Amniotic epithelial cell (primary cell): ENCODE data around the gene RERE.
"Not testable (repeated sequence)": the region's sequence is repeated elsewhere in the genome, so short reads cannot be mapped to it uniquely, and the experiment has no call there.

Source experiments
- DNase-seq: peaks from one replicate; pipeline ENCODE4 v3.0.0-alpha.2; 2010; ENCODE audit warnings: low read depth

The RERE gene

GRCh38 chr1:8797216-8797615, 20.2 kb downstream of the RERE start:
- DNase-seq, result peak; percentile 87

- no peak for DNase-seq
Observed at GRCh38 chr1:8796812-8797211, 20.6 kb downstream of the RERE start.

GRCh38 chr1:8794605-8795004, 22.8 kb downstream of the RERE start:
- DNase-seq, result no peak

GRCh38 chr1:8791819-8792218, 25.6 kb downstream of the RERE start:
- DNase-seq, result no peak

GRCh38 chr1:8790987-8791386, 26.5 kb downstream of the RERE start:
- no peak for DNase-seq

- no peak for DNase-seq
Observed at GRCh38 chr1:8790478-8790877, 27.0 kb downstream of the RERE start.

GRCh38 chr1:8789314-8790214, 27.9 kb downstream of the RERE start:
- DNase-seq, result no peak

GRCh38 chr1:8787218-8787617, 30.2 kb downstream of the RERE start:
- no peak for DNase-seq

- DNase-seq, result not testable (repeated sequence)
Observed at GRCh38 chr1:8786204-8786603, 31.2 kb downstream of the RERE start.

- no peak for DNase-seq
Observed at GRCh38 chr1:8782955-8783354, 34.5 kb downstream of the RERE start.

GRCh38 chr1:8782001-8782620, 35.3 kb downstream of the RERE start:
- DNase-seq, result peak; percentile 11

GRCh38 chr1:8780405-8780804, 37.0 kb downstream of the RERE start:
- no peak for DNase-seq

- no peak for DNase-seq
Observed at GRCh38 chr1:8777867-8778266, 39.6 kb downstream of the RERE start.

GRCh38 chr1:8776104-8776503, 41.3 kb downstream of the RERE start:
- DNase-seq, result no peak

GRCh38 chr1:8767006-8767405, 50.4 kb downstream of the RERE start:
- no peak for DNase-seq

- peak; percentile 37 for DNase-seq
Observed at GRCh38 chr1:8765198-8765597, 52.2 kb downstream of the RERE start.

GRCh38 chr1:8764293-8764937, 53.0 kb downstream of the RERE start:
- no peak for DNase-seq

GRCh38 chr1:8763888-8764287, 53.6 kb downstream of the RERE start:
- DNase-seq, result peak; percentile 70

- DNase-seq, result no peak
Observed at GRCh38 chr1:8754993-8755392, 62.4 kb downstream of the RERE start.

GRCh38 chr1:8754247-8754650, 63.2 kb downstream of the RERE start:
- no peak for DNase-seq

- DNase-seq, result no peak
Observed at GRCh38 chr1:8753736-8754135, 63.7 kb downstream of the RERE start.

GRCh38 chr1:8752921-8753713, 64.3 kb downstream of the RERE start:
- DNase-seq, result peak; percentile 41
